Lung (tissue), 12 donors: ENCODE results near the gene NTM. TPM values are rescaled to one million over a fixed set of nuclear protein-coding genes. Genes with fewer than 3 reads are reported as not detected.

Experiments
- ATAC-seq: fragments of 200-7000 bp; cut with Tn5 transposase; one replicate; pipeline ENCODE4 v1.9.1; 2020; ENCODE audit warnings: moderate number of reproducible peaks; ENCODE audit not compliant: insufficient read depth, low FRiP score
- DNase-seq, 3 donors: peaks; one replicate each; pipeline ENCODE4 v3.0.0-alpha.2; 2013 to 2017
- H3K27ac ChIP-seq, 2 donors: one replicate each; pipeline ENCODE4 v1.5.1; 2013; ENCODE audit warnings: mild to moderate bottlenecking in 2 of 2, moderate library complexity in 2 of 2, control low read depth in 1 of 2, inconsistent platforms in 1 of 2, low read depth in 1 of 2, low read length in 1 of 2
- H3K27me3 ChIP-seq, 3 donors: one replicate each; pipeline ENCODE4 v1.5.1; 2013; ENCODE audit warnings: low read length in 2 of 3; ENCODE audit not compliant: control insufficient read depth in 3 of 3, insufficient read depth in 3 of 3
- H3K36me3 ChIP-seq, 4 donors: one replicate each; pipeline ENCODE4 v1.5.1; 2013; ENCODE audit warnings: low read length in 4 of 4, mild to moderate bottlenecking in 1 of 4, moderate library complexity in 1 of 4; ENCODE audit not compliant: control insufficient read depth in 4 of 4, insufficient read depth in 4 of 4
- H3K4me1 ChIP-seq, 5 donors: one replicate each; pipeline ENCODE4 v1.5.1; 2013; ENCODE audit warnings: low read length in 5 of 5, mild to moderate bottlenecking in 2 of 5, moderate library complexity in 1 of 5; ENCODE audit not compliant: control insufficient read depth in 5 of 5, insufficient read depth in 5 of 5
- H3K4me3 ChIP-seq: one replicate; pipeline ENCODE4 v1.5.1; 2013; ENCODE audit warnings: mild to moderate bottlenecking, control low read depth, moderate library complexity
- H3K9ac ChIP-seq, 2 donors: one replicate each; pipeline ENCODE4 v1.5.1; 2013; ENCODE audit warnings: low read length in 2 of 2, control low read depth in 1 of 2; ENCODE audit not compliant: insufficient read depth in 1 of 2
- H3K9me3 ChIP-seq, 4 donors: one replicate each; pipeline ENCODE4 v1.5.1; 2013; ENCODE audit warnings: low read length in 3 of 4, mild to moderate bottlenecking in 1 of 4, moderate library complexity in 1 of 4; ENCODE audit not compliant: control insufficient read depth in 4 of 4, insufficient read depth in 3 of 4
- WGBS, 2 donors: extraction: QIAGEN DNeasy Blood & Tissue Kit; methylation state at CpG; one replicate each; pipeline ENCODE4 v1.1.7; 2013; 5-methylcytosine and 5-hydroxymethylcytosine counted together
- polyA plus RNA-seq, 2 donors: library from polyadenylated mRNA; stranded (reverse); fragments of 200-250 nt; gene quantifications; one replicate each; pipeline ENCODE4 v1.2.1, GENCODE V29; 2013
- total RNA-seq, 2 donors: library from RNA; depleted of rRNA in 1 of 2; stranded (reverse); fragments of >200 nt in 1 of 2; gene quantifications; one replicate each; pipeline ENCODE4 v1.2.1, GENCODE V29; 2014 to 2021
- TF ChIP-seq, protein P1 (sequence below): IDR thresholded peaks from 2 replicates; pipeline ENCODE4 v1.5.1; 2012; ENCODE audit warnings: mild to moderate bottlenecking; ENCODE audit errors: control extremely low read depth, extremely low read depth
- donor health status: control.
- donor health status: control.
- donor health status: Bipolar disorder and iron deficiency.
- donor health status: healthy.
- donor health status: DM: yes; HTN: yes; CAD: no.

The NTM gene
- total and polyA plus RNA-seq, 4 donors = 0.39 to 30.9 (median 7.2) TPM

DNA sequence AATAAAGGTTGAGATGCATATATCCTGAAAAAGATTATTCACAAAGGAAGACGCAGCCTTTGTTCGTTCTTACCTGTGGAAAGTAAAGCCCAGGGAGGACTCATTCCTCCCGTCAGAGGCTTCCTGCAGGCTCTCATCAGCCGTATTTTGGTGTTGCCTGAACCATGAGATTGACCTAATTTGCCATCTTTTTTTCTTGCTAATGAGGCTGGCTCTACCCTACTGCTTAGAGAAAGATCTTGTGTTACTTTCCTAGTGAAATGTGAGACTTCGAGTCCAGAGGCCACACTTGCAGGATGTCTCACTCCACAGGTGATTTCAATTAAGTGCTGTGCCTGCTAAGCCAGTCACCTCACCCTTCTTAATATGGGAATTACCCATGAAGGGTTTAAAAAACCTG is 269.9 kb downstream of the NTM start:
- no peaks in the 10 kb centered on the region for H3K36me3 ChIP-seq
- no peak overlapping the region for H3K9ac ChIP-seq
- no peak overlapping the region for H3K4me3 ChIP-seq
- peaks cover 0 to 3% (median 0%) of the 10 kb centered on the region in 3 donors for H3K27me3 ChIP-seq
- no peak for DNase-seq
- H3K9me3 ChIP-seq = peaks cover 0 to 3% (median 0%) of the 10 kb centered on the region in 4 donors
- H3K4me1 ChIP-seq = no peaks in the 10 kb centered on the region
- H3K27ac ChIP-seq = no peak overlapping the region
- 56 to 58% methylated on average over 5 of the region's 5 CpGs for WGBS, 2 donors
- TF ChIP-seq, protein P1, sequence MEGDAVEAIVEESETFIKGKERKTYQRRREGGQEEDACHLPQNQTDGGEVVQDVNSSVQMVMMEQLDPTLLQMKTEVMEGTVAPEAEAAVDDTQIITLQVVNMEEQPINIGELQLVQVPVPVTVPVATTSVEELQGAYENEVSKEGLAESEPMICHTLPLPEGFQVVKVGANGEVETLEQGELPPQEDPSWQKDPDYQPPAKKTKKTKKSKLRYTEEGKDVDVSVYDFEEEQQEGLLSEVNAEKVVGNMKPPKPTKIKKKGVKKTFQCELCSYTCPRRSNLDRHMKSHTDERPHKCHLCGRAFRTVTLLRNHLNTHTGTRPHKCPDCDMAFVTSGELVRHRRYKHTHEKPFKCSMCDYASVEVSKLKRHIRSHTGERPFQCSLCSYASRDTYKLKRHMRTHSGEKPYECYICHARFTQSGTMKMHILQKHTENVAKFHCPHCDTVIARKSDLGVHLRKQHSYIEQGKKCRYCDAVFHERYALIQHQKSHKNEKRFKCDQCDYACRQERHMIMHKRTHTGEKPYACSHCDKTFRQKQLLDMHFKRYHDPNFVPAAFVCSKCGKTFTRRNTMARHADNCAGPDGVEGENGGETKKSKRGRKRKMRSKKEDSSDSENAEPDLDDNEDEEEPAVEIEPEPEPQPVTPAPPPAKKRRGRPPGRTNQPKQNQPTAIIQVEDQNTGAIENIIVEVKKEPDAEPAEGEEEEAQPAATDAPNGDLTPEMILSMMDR = no peak
- ATAC-seq = no peak

DNA sequence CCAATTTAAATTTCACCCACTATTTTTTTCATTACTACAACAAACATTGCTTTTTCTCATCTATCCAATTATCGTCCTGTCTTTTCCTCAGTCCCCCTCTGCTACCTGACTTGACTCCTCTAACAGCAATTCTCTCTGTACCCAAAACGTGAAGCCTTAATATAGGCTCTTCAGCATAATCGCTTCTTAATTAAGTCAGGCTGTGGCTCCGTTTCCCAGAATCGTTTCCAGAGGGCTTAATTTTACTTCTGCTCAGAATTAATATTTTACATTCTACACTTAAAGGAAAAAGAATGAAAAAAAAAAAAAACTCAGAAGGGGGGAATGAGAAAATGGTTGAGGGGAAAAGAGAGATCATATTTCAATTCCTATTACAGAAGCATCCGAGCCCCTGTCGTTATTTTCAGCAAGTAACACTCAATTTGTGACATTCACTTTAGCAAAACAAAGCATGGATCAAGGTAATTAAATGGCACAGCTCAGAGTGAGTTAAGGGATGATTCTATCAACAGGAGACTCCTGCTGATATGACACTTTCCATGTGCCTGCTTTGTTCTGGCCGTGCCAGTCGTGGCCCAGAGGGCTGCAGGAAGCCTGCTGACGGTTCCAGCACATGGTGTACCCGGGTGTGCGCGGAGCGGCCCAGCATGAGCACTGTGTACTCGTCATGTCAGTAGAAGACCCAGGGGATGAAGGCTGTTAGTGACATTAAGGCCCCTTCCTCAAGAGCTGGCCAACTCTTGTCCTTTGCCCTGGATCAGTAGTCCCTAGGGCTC is 272.5 kb downstream of the NTM start:
- peaks cover 0 to 3% (median under 1%) of the 10 kb centered on the region in 4 donors for H3K9me3 ChIP-seq
- 78 to 84% methylated on average over 15 of the region's 15 CpGs for WGBS, 2 donors
- TF ChIP-seq, protein P1 = no peak
- peaks cover 0 to 3% (median 2%) of the 10 kb centered on the region in 3 donors for H3K27me3 ChIP-seq
- H3K4me3 ChIP-seq = no peak overlapping the region
- H3K36me3 ChIP-seq = no peaks in the 10 kb centered on the region
- ATAC-seq = no peak
- no peak overlapping the region for H3K27ac ChIP-seq
- H3K9ac ChIP-seq = no peak overlapping the region
- no peaks in the 10 kb centered on the region for H3K4me1 ChIP-seq
- no peak for DNase-seq

DNA sequence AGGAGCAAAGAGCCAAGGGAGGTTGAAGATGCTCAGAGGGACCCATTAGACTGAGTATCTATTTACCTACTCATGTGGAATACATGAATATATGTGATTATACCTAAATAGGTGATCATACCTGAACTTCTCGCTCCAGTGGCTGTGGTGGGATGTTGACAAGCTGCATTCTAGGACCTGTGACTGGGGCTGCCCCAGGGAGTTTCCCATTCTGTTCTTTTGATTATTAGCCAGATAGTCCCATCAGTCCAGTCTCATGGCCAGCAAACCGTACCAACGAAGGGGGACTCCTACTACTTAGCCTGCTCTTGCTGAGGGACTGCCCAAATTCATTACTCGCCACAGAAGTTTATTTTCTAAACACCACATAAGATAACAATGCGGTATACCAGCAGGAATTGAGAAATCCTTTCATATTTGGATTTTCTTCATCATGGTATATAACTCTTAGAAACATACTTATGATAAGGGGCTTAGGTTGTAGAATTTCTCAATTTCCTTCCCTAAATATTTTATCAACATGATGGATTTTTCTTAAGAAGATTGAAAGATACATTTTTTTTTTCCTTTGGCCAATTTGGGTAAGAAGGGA is 273.9 kb downstream of the NTM start:
- H3K27ac ChIP-seq = no peak overlapping the region
- ATAC-seq = no peak
- H3K4me3 ChIP-seq = no peak overlapping the region
- H3K36me3 ChIP-seq = no peaks in the 10 kb centered on the region
- no peak overlapping the region for H3K9ac ChIP-seq
- no peaks in the 10 kb centered on the region for H3K4me1 ChIP-seq
- 82 to 83% methylated on average over 5 of the region's 5 CpGs for WGBS, 2 donors
- peaks cover 0 to 3% (median 0%) of the 10 kb centered on the region in 4 donors for H3K9me3 ChIP-seq
- H3K27me3 ChIP-seq = peaks cover 0 to 3% (median 3%) of the 10 kb centered on the region in 3 donors
- TF ChIP-seq, protein P1 = no peak
- no peak for DNase-seq
